Effector CD8-positive, alpha-beta T cell (primary cell): Measurements from ENCODE around the gene KMT2C.

Experiments
- DNase-seq: peaks from one replicate; lab custom pipeline; 2025; lab: John Stamatoyannopoulos, UW

KMT2C gene

GRCh38 chr7:152108359-152108758 lies 327.4 kb downstream of the KMT2C start:
- DNase-seq: no peak

GRCh38 chr7:152107945-152108344 lies 327.9 kb downstream of the KMT2C start:
- DNase-seq: no peak

- DNase-seq: no peak
Observed at GRCh38 chr7:152106990-152107389, 328.8 kb downstream of the KMT2C start.

- no peak for DNase-seq
Observed at GRCh38 chr7:152105205-152105604, 330.6 kb downstream of the KMT2C start.

- no peak for DNase-seq
Observed at GRCh38 chr7:152103691-152104090, 332.1 kb downstream of the KMT2C start.

GRCh38 chr7:152103066-152103465 lies 332.7 kb downstream of the KMT2C start:
- no peak for DNase-seq

- DNase-seq: no peak
Observed at GRCh38 chr7:152097330-152097729, 338.5 kb downstream of the KMT2C start.

GRCh38 chr7:152095771-152096170 lies 340.0 kb downstream of the KMT2C start:
- DNase-seq: no peak

GRCh38 chr7:152093717-152094116 lies 342.1 kb downstream of the KMT2C start:
- no peak for DNase-seq

- DNase-seq: no peak
Observed at GRCh38 chr7:152090747-152091146, 345.1 kb downstream of the KMT2C start.

GRCh38 chr7:152089183-152089582 lies 346.6 kb downstream of the KMT2C start:
- no peak for DNase-seq

- DNase-seq: no peak
Observed at GRCh38 chr7:152086513-152086912, 349.3 kb downstream of the KMT2C start.

GRCh38 chr7:152085131-152085530 lies 350.7 kb downstream of the KMT2C start:
- no peak for DNase-seq
